ENCODE data around the gene CERS6.

DNA sequence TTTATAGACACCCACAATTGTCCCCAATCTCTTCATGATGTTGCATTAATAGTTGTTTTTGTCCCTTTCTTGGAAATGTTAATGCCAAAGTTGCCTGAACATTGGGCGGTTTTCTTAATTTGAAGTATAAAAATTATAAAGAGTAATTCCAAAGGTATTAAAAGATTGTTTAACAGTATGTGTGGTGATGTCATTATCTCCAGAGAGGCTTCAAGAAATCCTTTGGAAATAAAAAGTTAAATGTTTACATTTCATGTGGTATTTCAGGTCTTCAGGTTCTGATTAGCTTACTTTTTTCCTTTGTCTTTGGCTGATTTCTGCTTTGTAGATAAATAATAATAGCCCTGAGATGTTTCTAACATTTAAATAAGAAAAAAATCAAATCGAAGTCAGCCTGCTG lies 317.1 kb downstream of the CERS6 start:
- TF ChIP-seq, protein P1, sequence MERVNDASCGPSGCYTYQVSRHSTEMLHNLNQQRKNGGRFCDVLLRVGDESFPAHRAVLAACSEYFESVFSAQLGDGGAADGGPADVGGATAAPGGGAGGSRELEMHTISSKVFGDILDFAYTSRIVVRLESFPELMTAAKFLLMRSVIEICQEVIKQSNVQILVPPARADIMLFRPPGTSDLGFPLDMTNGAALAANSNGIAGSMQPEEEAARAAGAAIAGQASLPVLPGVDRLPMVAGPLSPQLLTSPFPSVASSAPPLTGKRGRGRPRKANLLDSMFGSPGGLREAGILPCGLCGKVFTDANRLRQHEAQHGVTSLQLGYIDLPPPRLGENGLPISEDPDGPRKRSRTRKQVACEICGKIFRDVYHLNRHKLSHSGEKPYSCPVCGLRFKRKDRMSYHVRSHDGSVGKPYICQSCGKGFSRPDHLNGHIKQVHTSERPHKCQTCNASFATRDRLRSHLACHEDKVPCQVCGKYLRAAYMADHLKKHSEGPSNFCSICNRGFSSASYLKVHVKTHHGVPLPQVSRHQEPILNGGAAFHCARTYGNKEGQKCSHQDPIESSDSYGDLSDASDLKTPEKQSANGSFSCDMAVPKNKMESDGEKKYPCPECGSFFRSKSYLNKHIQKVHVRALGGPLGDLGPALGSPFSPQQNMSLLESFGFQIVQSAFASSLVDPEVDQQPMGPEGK (CRISPR knock-in tag; IDR thresholded peaks at IDR 0.05; ENCODE audit: borderline replicate concordance), result no peak
- TF ChIP-seq BACH2 (CRISPR knock-in tag; IDR thresholded peaks at IDR 0.05; ENCODE audit: borderline replicate concordance) (no peak), TCF4 (CRISPR knock-in tag; IDR thresholded peaks at IDR 0.05; ENCODE audit: borderline replicate concordance) (no peak), ISL1 (CRISPR knock-in tag; IDR thresholded peaks at IDR 0.05) (no peak), OSR1 (CRISPR knock-in tag; IDR thresholded peaks at IDR 0.05) (no peak), GLIS3 (CRISPR knock-in tag; IDR thresholded peaks at IDR 0.05) (no peak), TOX (CRISPR knock-in tag; IDR thresholded peaks at IDR 0.05; ENCODE audit: borderline replicate concordance) (no peak), ZFP3 (CRISPR knock-in tag; IDR thresholded peaks at IDR 0.05) (no peak), SNAI2 (CRISPR knock-in tag; IDR thresholded peaks at IDR 0.05) (no peak), PPARA (CRISPR knock-in tag; IDR thresholded peaks at IDR 0.05; ENCODE audit: borderline replicate concordance) (no peak), RARB (CRISPR knock-in tag; IDR thresholded peaks at IDR 0.05) (no peak)
- TF ChIP-seq, protein P2, sequence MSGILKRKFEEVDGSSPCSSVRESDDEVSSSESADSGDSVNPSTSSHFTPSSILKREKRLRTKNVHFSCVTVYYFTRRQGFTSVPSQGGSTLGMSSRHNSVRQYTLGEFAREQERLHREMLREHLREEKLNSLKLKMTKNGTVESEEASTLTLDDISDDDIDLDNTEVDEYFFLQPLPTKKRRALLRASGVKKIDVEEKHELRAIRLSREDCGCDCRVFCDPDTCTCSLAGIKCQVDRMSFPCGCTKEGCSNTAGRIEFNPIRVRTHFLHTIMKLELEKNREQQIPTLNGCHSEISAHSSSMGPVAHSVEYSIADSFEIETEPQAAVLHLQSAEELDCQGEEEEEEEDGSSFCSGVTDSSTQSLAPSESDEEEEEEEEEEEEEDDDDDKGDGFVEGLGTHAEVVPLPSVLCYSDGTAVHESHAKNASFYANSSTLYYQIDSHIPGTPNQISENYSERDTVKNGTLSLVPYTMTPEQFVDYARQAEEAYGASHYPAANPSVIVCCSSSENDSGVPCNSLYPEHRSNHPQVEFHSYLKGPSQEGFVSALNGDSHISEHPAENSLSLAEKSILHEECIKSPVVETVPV (CRISPR knock-in tag; IDR thresholded peaks at IDR 0.05), result no peak
- TF ChIP-seq, protein P3, sequence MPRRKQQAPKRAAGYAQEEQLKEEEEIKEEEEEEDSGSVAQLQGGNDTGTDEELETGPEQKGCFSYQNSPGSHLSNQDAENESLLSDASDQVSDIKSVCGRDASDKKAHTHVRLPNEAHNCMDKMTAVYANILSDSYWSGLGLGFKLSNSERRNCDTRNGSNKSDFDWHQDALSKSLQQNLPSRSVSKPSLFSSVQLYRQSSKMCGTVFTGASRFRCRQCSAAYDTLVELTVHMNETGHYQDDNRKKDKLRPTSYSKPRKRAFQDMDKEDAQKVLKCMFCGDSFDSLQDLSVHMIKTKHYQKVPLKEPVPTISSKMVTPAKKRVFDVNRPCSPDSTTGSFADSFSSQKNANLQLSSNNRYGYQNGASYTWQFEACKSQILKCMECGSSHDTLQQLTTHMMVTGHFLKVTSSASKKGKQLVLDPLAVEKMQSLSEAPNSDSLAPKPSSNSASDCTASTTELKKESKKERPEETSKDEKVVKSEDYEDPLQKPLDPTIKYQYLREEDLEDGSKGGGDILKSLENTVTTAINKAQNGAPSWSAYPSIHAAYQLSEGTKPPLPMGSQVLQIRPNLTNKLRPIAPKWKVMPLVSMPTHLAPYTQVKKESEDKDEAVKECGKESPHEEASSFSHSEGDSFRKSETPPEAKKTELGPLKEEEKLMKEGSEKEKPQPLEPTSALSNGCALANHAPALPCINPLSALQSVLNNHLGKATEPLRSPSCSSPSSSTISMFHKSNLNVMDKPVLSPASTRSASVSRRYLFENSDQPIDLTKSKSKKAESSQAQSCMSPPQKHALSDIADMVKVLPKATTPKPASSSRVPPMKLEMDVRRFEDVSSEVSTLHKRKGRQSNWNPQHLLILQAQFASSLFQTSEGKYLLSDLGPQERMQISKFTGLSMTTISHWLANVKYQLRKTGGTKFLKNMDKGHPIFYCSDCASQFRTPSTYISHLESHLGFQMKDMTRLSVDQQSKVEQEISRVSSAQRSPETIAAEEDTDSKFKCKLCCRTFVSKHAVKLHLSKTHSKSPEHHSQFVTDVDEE (CRISPR knock-in tag; IDR thresholded peaks at IDR 0.05), result no peak
- TF ChIP-seq, protein P4, sequence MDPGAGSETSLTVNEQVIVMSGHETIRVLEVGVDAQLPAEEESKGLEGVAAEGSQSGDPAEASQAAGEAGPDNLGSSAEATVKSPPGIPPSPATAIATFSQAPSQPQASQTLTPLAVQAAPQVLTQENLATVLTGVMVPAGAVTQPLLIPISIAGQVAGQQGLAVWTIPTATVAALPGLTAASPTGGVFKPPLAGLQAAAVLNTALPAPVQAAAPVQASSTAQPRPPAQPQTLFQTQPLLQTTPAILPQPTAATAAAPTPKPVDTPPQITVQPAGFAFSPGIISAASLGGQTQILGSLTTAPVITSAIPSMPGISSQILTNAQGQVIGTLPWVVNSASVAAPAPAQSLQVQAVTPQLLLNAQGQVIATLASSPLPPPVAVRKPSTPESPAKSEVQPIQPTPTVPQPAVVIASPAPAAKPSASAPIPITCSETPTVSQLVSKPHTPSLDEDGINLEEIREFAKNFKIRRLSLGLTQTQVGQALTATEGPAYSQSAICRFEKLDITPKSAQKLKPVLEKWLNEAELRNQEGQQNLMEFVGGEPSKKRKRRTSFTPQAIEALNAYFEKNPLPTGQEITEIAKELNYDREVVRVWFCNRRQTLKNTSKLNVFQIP (CRISPR knock-in tag; IDR thresholded peaks at IDR 0.05; ENCODE audit: borderline replicate concordance, low read depth), result no peak
